Natural killer cell (primary cell): ENCODE results near the gene SORCS2. TPM values are rescaled to one million over a fixed set of nuclear protein-coding genes. Genes with fewer than 3 reads are reported as not detected.

Experiments
- ATAC-seq, 3 donors: fragments of 150-1000 bp in 2 of 3; fragments of 200-7000 bp in 1 of 3; cut with Tn5 transposase; 1 replicate in 1 of 3; 2 replicates in 2 of 3; pipeline ENCODE4 v1.10.0; 2021; ENCODE audit warnings: mild to moderate bottlenecking in 2 of 3, moderate library complexity in 2 of 3
- DNase-seq, 2 donors: peaks; one replicate each; pipeline versions ENCODE4 v3.0.0 to v3.0.0-alpha.2; 2013 to 2021; ENCODE audit warnings: mixed read lengths in 1 of 2
- H3K27ac ChIP-seq: one replicate; pipeline ENCODE4 v1.5.1; 2013; ENCODE audit warnings: mild to moderate bottlenecking, low read length
- H3K27me3 ChIP-seq: one replicate; pipeline ENCODE4 v1.6.1; 2013; ENCODE audit warnings: low read length; ENCODE audit not compliant: control insufficient read depth, insufficient read depth
- H3K36me3 ChIP-seq: one replicate; pipeline ENCODE4 v1.6.1; 2013; ENCODE audit warnings: low read length; ENCODE audit not compliant: control insufficient read depth, insufficient read depth
- H3K4me1 ChIP-seq: one replicate; pipeline ENCODE4 v1.6.1; 2013; ENCODE audit warnings: low read length; ENCODE audit not compliant: control insufficient read depth, insufficient read depth
- H3K4me3 ChIP-seq: one replicate; pipeline ENCODE4 v1.5.1; 2013; ENCODE audit warnings: low read length
- H3K9me3 ChIP-seq: one replicate; pipeline ENCODE4 v1.6.1; 2013; ENCODE audit warnings: low read length; ENCODE audit not compliant: control insufficient read depth, insufficient read depth
- H3K27ac Mint-ChIP-seq, 2 donors: one replicate each; pipeline ENCODE4 v1.8.0; 2022; ENCODE audit warnings: mild to moderate bottlenecking in 2 of 2, mixed read lengths in 2 of 2, moderate library complexity in 1 of 2
- H3K27me3 Mint-ChIP-seq, 2 donors: one replicate each; pipeline ENCODE4 v1.8.0; 2022; ENCODE audit warnings: low read depth in 2 of 2, mixed read lengths in 2 of 2
- H3K36me3 Mint-ChIP-seq: one replicate; pipeline ENCODE4 v1.8.0; 2022; ENCODE audit warnings: mixed read lengths
- H3K4me1 Mint-ChIP-seq, 2 donors: one replicate each; pipeline ENCODE4 v1.8.0; 2022; ENCODE audit warnings: mixed read lengths in 2 of 2
- H3K4me3 Mint-ChIP-seq: one replicate; pipeline ENCODE4 v1.8.0; 2022; ENCODE audit warnings: mild to moderate bottlenecking, moderate library complexity, mixed read lengths
- H3K9me3 Mint-ChIP-seq, 2 donors: one replicate each; pipeline ENCODE4 v1.8.0; 2022; ENCODE audit warnings: mixed read lengths in 2 of 2
- WGBS: methylation state at CpG from one replicate; pipeline ENCODE4 v1.1.7; 2013; ENCODE audit warnings: missing lambda C conversion rate; ENCODE audit not compliant: insufficient coverage; 5-methylcytosine and 5-hydroxymethylcytosine counted together
- intact Hi-C: fragments of 100-400 bp; cut with micrococcal nuclease; formaldehyde crosslinking; loops from one replicate; pipeline ENCODE4 v1.14.2; 2022
- total RNA-seq, 4 donors: library from RNA; stranded (reverse); fragments of 120-200 nt in 1 of 4; gene quantifications; one replicate each; pipeline versions ENCODE4 v1.2.3 to v1.2.4, GENCODE V29; 2013 to 2022
- TF ChIP-seq, protein P1 (sequence below): fragments of 200-600 bp; IDR thresholded peaks from one replicate; pipeline ENCODE4 v1.8.0; 2022; ENCODE audit warnings: antibody characterized with exemption

The SORCS2 gene
- total RNA-seq, 3 donors from 2014 or later (not counting 1 experiment from before 2014, with no cell fraction given), result 1.2 to 2.5 (median 1.4) TPM

DNA sequence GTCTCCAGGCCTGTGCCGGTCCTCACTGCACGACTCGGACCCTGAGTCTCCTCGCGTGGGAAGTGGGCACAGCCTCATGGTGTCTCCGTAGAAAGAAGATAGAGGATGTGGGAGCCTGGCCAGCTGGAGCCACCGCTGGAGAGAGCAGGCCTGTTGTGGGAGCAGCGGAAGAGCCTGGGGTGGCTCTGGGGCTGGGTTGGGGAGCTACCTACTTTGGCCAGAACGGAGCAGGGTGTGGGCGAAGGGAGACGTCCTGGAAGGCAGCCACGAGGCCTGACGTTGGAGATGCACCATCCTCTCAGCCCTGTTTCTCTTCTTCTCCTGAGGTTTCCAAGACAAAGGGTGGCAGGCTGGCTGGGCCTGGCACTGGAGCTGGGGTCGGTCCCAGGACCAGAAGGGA lies 93.8 kb downstream of the SORCS2 start:
- no peak overlapping the region for H3K27ac Mint-ChIP-seq
- no peaks in the 10 kb centered on the region for H3K9me3 ChIP-seq
- no peak overlapping the region for H3K4me3 Mint-ChIP-seq
- no peaks in the 10 kb centered on the region for H3K36me3 Mint-ChIP-seq
- ATAC-seq (no peak), DNase-seq (no peak)
- 78% methylated on average over 14 of the region's 14 CpGs for WGBS
- peaks cover 23% of the 10 kb centered on the region in 2 donors for H3K27me3 Mint-ChIP-seq
- no peaks in the 10 kb centered on the region for H3K36me3 ChIP-seq
- TF ChIP-seq, protein P1, sequence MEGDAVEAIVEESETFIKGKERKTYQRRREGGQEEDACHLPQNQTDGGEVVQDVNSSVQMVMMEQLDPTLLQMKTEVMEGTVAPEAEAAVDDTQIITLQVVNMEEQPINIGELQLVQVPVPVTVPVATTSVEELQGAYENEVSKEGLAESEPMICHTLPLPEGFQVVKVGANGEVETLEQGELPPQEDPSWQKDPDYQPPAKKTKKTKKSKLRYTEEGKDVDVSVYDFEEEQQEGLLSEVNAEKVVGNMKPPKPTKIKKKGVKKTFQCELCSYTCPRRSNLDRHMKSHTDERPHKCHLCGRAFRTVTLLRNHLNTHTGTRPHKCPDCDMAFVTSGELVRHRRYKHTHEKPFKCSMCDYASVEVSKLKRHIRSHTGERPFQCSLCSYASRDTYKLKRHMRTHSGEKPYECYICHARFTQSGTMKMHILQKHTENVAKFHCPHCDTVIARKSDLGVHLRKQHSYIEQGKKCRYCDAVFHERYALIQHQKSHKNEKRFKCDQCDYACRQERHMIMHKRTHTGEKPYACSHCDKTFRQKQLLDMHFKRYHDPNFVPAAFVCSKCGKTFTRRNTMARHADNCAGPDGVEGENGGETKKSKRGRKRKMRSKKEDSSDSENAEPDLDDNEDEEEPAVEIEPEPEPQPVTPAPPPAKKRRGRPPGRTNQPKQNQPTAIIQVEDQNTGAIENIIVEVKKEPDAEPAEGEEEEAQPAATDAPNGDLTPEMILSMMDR, result no peak
- H3K27me3 ChIP-seq, result no peaks in the 10 kb centered on the region
- H3K27ac ChIP-seq, result no peak overlapping the region
- no peak overlapping the region for H3K4me3 ChIP-seq
- H3K4me1 Mint-ChIP-seq, result peaks cover 0 to 14% of the 10 kb centered on the region in 2 donors
- H3K4me1 ChIP-seq, result no peaks in the 10 kb centered on the region
- no peaks in the 10 kb centered on the region for H3K9me3 Mint-ChIP-seq
- intact Hi-C loops, result no loop called here

- no peak overlapping the region for H3K27ac ChIP-seq
- TF ChIP-seq, protein P1, result no peak
- intact Hi-C loops, result no loop called here
- no peaks in the 10 kb centered on the region for H3K4me1 ChIP-seq
- H3K36me3 ChIP-seq, result no peaks in the 10 kb centered on the region
- H3K27me3 ChIP-seq, result no peaks in the 10 kb centered on the region
- H3K27ac Mint-ChIP-seq, result no peak overlapping the region
- H3K9me3 ChIP-seq, result no peaks in the 10 kb centered on the region
- peaks cover 23% of the 10 kb centered on the region in 2 donors for H3K27me3 Mint-ChIP-seq
- no peaks in the 10 kb centered on the region for H3K9me3 Mint-ChIP-seq
- peaks cover 0 to 13% of the 10 kb centered on the region in 2 donors for H3K4me1 Mint-ChIP-seq
- ATAC-seq (no peak), DNase-seq (no peak)
- no peak overlapping the region for H3K4me3 ChIP-seq
- WGBS, result 82% methylated on average over 7 of the region's 7 CpGs
- H3K36me3 Mint-ChIP-seq, result no peaks in the 10 kb centered on the region
- H3K4me3 Mint-ChIP-seq, result no peak overlapping the region
These were observed 94.5 kb downstream of the SORCS2 start for GRCh38 chr4:7286798-7287197.

DNA sequence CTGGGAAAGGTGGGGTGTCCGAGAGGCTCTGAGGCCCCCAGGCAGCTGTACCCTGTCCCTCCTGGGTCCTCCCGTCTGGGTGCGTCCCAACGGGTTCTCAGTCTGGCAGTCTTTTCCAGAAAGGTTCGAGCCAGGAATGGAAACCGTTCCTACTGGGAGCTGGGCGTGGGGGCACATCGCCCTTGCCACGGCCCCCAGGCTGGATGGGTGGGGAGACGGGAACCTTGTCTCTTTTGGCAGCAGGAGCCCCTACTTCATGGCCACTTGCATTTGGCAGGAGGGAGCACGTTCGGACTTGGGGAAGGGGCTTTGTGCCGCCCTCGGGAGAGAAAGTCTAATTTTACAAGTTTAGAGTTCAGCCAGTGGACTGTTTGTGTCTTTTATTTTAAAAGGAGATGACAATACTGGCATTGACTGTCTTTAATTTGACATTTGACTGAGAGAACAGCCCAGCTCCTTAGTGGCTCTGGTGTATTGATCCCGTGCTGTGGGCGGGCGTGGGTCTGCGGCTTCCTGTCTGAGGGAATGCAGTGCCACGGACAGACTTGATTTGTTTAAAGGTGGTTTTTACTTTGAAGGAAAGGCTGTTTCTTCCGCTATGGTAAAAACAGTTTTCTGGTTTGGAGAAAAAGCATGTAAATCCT lies 95.1 kb downstream of the SORCS2 start:
- DNase-seq, result no peak
- no peaks in the 10 kb centered on the region for H3K27me3 ChIP-seq
- WGBS, result 71% methylated on average over 20 of the region's 20 CpGs
- intact Hi-C loops, result no loop called here
- H3K27me3 Mint-ChIP-seq, result peaks cover 17 to 23% of the 10 kb centered on the region in 2 donors
- H3K9me3 ChIP-seq, result no peaks in the 10 kb centered on the region
- H3K36me3 ChIP-seq, result no peaks in the 10 kb centered on the region
- no peak overlapping the region for H3K4me3 Mint-ChIP-seq
- no peak overlapping the region for H3K27ac ChIP-seq
- peaks cover 0 to 7% of the 10 kb centered on the region in 2 donors for H3K4me1 Mint-ChIP-seq
- H3K9me3 Mint-ChIP-seq, result no peaks in the 10 kb centered on the region
- TF ChIP-seq, protein P1, result no peak
- H3K4me3 ChIP-seq, result no peak overlapping the region
- H3K27ac Mint-ChIP-seq, result no peak overlapping the region
- ATAC-seq, result no peak
- no peaks in the 10 kb centered on the region for H3K4me1 ChIP-seq
- H3K36me3 Mint-ChIP-seq, result no peaks in the 10 kb centered on the region

GRCh38 chr4:7287918-7288280 lies 95.6 kb downstream of the SORCS2 start:
- no peak overlapping the region for H3K27ac ChIP-seq
- TF ChIP-seq, protein P1, result no peak

More at GRCh38 chr4:7287918-7288280, 95.6 kb downstream of the SORCS2 start:
- Histone ChIP-seq H3K36me3 (no peaks in the 10 kb centered on the region), H3K27me3 (no peaks in the 10 kb centered on the region), H3K4me1 (no peaks in the 10 kb centered on the region), H3K9me3 (no peaks in the 10 kb centered on the region), H3K4me3 (no peak overlapping the region)
- peaks cover 15 to 23% of the 10 kb centered on the region in 2 donors for H3K27me3 Mint-ChIP-seq
- no peaks in the 10 kb centered on the region for H3K9me3 Mint-ChIP-seq
- intact Hi-C loops, result no loop called here
- ATAC-seq, result no peak
- DNase-seq, result no peak
- H3K27ac Mint-ChIP-seq, result no peak overlapping the region
- H3K4me1 Mint-ChIP-seq, result peaks cover 0 to 5% of the 10 kb centered on the region in 2 donors
- WGBS, result 68% methylated on average over 17 of the region's 18 CpGs
- H3K36me3 Mint-ChIP-seq, result no peaks in the 10 kb centered on the region
- no peak overlapping the region for H3K4me3 Mint-ChIP-seq
